Sigmoid colon (tissue), 7 donors: ENCODE data around the gene RPL21. TPM values are rescaled to one million over a fixed set of nuclear protein-coding genes. Genes with fewer than 3 reads are reported as not detected.

Experiments used
- DNase-seq: peaks from one replicate; pipeline ENCODE4 v3.0.0-alpha.2; 2019
- H3K27ac ChIP-seq, 4 donors: fragments of 200-600 bp; sonication (generic); one replicate each; pipeline ENCODE4 v1.5.1; 2016 to 2019; ENCODE audit warnings: mild to moderate bottlenecking in 1 of 4
- H3K27me3 ChIP-seq, 3 donors: fragments of 200-600 bp; sonication (generic); one replicate each; pipeline ENCODE4 v1.5.1; 2019; ENCODE audit warnings: mild to moderate bottlenecking in 1 of 3
- H3K36me3 ChIP-seq, 4 donors: fragments of 200-600 bp; sonication (generic); one replicate each; pipeline ENCODE4 v1.5.1; 2016 to 2019
- H3K4me1 ChIP-seq, 4 donors: fragments of 200-600 bp; sonication (generic); one replicate each; pipeline ENCODE4 v1.5.1; 2017 to 2019
- H3K4me3 ChIP-seq, 4 donors: fragments of 200-600 bp; sonication (generic); one replicate each; pipeline ENCODE4 v1.5.1; 2017 to 2019; ENCODE audit warnings: mild to moderate bottlenecking in 2 of 4, moderate library complexity in 1 of 4
- H3K9me3 ChIP-seq, 4 donors: fragments of 200-600 bp in 3 of 4; sonication (generic) in 3 of 4; one replicate each; pipeline versions ENCODE4 v1.5.1 to v1.6.1; 2013 to 2019
- CTCF ChIP-seq, 4 experiments: fragments of 450-650 bp in 3 of 4; fragments of 200-600 bp in 1 of 4; IDR thresholded peaks; one replicate each; pipeline ENCODE4 v1.5.1; 2016 to 2019; ENCODE audit warnings: antibody characterized with exemption in 4 of 4, mild to moderate bottlenecking in 3 of 4, moderate library complexity in 2 of 4
- EP300 ChIP-seq, 4 donors: sonication (generic); formaldehyde crosslinking; IDR thresholded peaks; one replicate each; pipeline ENCODE4 v1.6.1; 2017; ENCODE audit warnings: antibody characterized with exemption in 4 of 4
- POLR2A ChIP-seq, 2 donors: fragments of 450-650 bp; IDR thresholded peaks; one replicate each; pipeline ENCODE4 v1.6.1; 2016; ENCODE audit warnings: antibody characterized with exemption in 2 of 2, mild to moderate bottlenecking in 2 of 2, moderate library complexity in 2 of 2
- POLR2AphosphoS5 ChIP-seq, 4 donors: sonication (generic); formaldehyde crosslinking; IDR thresholded peaks; one replicate each; pipeline ENCODE4 v1.6.1; 2017; ENCODE audit warnings: antibody characterized with exemption in 4 of 4
- WGBS, 2 donors: extraction: QIAGEN DNeasy Blood & Tissue Kit; methylation state at CpG; one replicate each; pipeline ENCODE4 v1.1.7; 2013; 5-methylcytosine and 5-hydroxymethylcytosine counted together
- intact Hi-C: fragments of 100-400 bp; cut with DNase I; formaldehyde crosslinking; loops from one replicate; pipeline ENCODE4 v1.15.1; 2023
- polyA plus RNA-seq, 3 donors: library from polyadenylated mRNA; stranded (reverse); fragments of 200-250 nt; gene quantifications; one replicate each; pipeline ENCODE4 v1.2.3, GENCODE V29; 2013
- total RNA-seq, 4 donors: library from RNA; depleted of rRNA; stranded (reverse); fragments of >200 nt; gene quantifications; one replicate each; pipeline ENCODE4 v1.1.0, GENCODE V29; 2016
- donor health status: healthy with polysubstance abuse.
- donor health status: Bipolar disorder and iron deficiency.
- donor health status: healthy.

Gene RPL21
- total and polyA plus RNA-seq, 7 donors = 708 to 2,533 (median 1,930) TPM

DNA sequence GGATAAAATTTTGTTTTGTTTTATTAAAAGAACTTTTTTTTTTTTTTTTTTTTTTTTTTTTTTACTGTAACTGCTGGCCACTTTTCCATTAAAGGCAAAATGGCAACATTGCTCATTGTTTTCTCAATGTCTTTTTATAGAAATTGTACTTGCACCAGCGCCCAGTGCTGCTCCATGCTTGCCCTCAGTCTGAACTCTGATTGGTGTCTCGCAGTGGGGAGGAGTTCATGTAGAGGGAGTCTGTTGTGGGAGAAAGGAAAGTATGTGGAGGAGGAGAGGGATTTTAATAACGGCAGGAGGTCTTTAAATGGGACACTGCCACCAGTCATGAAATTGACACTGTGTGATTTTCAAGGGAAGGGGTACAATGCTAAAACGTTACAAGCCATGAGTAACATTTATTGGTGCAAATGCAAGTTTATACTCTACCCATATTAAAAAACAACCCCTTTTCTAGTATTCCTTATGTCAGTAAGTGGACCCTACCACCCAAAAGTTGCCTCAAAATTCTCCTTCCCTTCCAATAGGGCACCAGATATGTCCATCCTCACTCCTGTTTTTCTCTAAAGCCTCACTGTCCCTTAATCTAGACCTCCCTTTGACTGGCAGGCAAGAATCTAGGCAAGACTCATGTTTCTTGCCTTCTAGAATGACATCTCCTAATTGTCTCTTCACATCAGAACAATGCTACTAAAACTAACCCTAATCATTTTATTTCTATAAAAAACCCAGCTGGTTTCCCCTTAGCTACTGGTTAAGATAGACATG lies 22.5 kb downstream of the RPL21 start:
- intact Hi-C loops = loop anchor here (5.0 to 10.0 kb wide), 3 partner anchors 151 to 287 kb away; partner anchors contain the start of gene GTF3A
- Histone ChIP-seq H3K4me1 (peaks cover 0 to 28% (median 24%) of the 10 kb centered on the region in 4 donors), H3K27ac (peak overlapping the region in 1 of 4 donors; percentile 31), H3K36me3 (no peaks in the 10 kb centered on the region), H3K4me3 (no peak overlapping the region), H3K9me3 (no peaks in the 10 kb centered on the region), H3K27me3 (no peaks in the 10 kb centered on the region)
- DNase-seq = no peak
- TF ChIP-seq POLR2AphosphoS5 (IDR thresholded peaks at IDR 0.05) (no peak), CTCF (IDR thresholded peaks at IDR 0.05) (no peak)
- WGBS, 2 donors = 79 to 87% methylated on average over 4 of the region's 4 CpGs

DNA sequence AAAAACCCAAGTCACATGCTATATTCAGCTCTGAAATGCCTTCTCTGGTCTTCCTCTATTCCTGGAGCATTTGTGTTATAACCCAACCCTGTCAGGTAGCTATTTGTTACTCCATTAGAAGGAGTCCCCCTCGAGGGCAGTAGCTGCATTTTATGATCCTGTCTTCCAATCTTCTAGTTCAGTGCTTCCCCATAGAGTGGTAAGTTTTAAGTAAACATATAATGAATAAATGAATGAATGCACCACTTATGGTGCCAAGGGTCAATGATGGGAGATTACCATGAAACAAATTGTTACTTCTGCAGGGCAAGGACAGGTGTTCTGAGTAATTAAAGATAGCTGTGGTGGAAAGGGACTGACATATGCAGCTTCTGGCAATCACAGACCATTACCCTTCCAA lies 23.3 kb downstream of the RPL21 start:
- H3K27me3 ChIP-seq = no peaks in the 10 kb centered on the region
- TF ChIP-seq POLR2A (IDR thresholded peaks at IDR 0.05) (no peak), CTCF (IDR thresholded peaks at IDR 0.05) (no peak)
- no peak overlapping the region for H3K4me3 ChIP-seq
- H3K9me3 ChIP-seq = no peaks in the 10 kb centered on the region
- no peak for DNase-seq
- WGBS, 2 donors = 16 to 35% methylated on average over 1 of the region's 1 CpG
- H3K36me3 ChIP-seq = no peaks in the 10 kb centered on the region
- no peak overlapping the region for H3K27ac ChIP-seq
- intact Hi-C loops = loop anchor here (5.0 to 10.0 kb wide), 3 partner anchors 150 to 287 kb away; partner anchors contain the start of gene GTF3A
- H3K4me1 ChIP-seq = peaks cover 0 to 28% (median 24%) of the 10 kb centered on the region in 4 donors

DNA sequence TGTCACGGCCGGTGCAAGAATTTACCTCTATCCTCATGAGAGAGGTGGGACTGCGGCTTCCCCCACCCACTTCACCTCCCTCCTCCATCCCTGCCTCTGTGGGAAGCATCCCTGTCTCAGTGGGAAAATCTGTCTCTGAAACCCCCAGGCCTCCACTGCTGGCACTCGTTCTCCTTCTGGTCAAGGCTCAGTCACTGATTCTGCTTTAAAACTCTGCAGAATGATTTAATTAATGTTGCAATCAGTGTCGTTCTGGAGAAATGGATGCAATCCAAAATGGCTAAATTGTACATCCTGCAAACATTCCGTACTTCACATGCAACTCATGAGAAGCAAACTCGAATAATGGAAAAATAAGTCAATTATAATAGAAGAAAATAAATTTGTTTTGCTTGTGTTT lies 24.8 kb downstream of the RPL21 start:
- WGBS, 2 donors = 84 to 85% methylated on average over 7 of the region's 7 CpGs
- Histone ChIP-seq H3K36me3 (no peaks in the 10 kb centered on the region), H3K27ac (peak overlapping the region in 1 of 4 donors; percentile 1), H3K9me3 (no peaks in the 10 kb centered on the region), H3K27me3 (no peaks in the 10 kb centered on the region), H3K4me1 (peaks cover 0 to 22% (median 16%) of the 10 kb centered on the region in 4 donors), H3K4me3 (no peak overlapping the region)
- intact Hi-C loops = loop anchor here (10.0 kb wide), 1 partner anchor 149 kb away; the partner anchor contains the start of gene GTF3A
- TF ChIP-seq EP300 (IDR thresholded peaks at IDR 0.05) (no peak), CTCF (IDR thresholded peaks at IDR 0.05) (no peak), POLR2A (IDR thresholded peaks at IDR 0.05) (no peak), POLR2AphosphoS5 (IDR thresholded peaks at IDR 0.05) (no peak)
- no peak for DNase-seq

- no peaks in the 10 kb centered on the region for H3K27me3 ChIP-seq
- H3K4me3 ChIP-seq = no peak overlapping the region
- TF ChIP-seq POLR2A (IDR thresholded peaks at IDR 0.05) = no peak
- no peak for TF ChIP-seq EP300 (IDR thresholded peaks at IDR 0.05)
- TF ChIP-seq CTCF (IDR thresholded peaks at IDR 0.05) = no peak
- TF ChIP-seq POLR2AphosphoS5 (IDR thresholded peaks at IDR 0.05) = no peak
- no peaks in the 10 kb centered on the region for H3K9me3 ChIP-seq
- intact Hi-C loops = loop anchor here (10.0 kb wide), 1 partner anchor 145 kb away; the partner anchor contains the start of gene GTF3A
- no peaks in the 10 kb centered on the region for H3K4me1 ChIP-seq
- WGBS, 2 donors = 70 to 91% methylated on average over 7 of the region's 7 CpGs
- H3K36me3 ChIP-seq = no peaks in the 10 kb centered on the region
- DNase-seq = no peak
- H3K27ac ChIP-seq = no peak overlapping the region
Observed at GRCh38 chr13:27279506-27279905, 28.1 kb downstream of the RPL21 start.
